Heart left ventricle (tissue), 13 donors: ENCODE results near the gene INTS6L.

Source experiments
- POLR2A ChIP-seq, 2 donors: fragments of 450-650 bp; IDR thresholded peaks; one replicate each; pipeline ENCODE4 v1.6.1; 2017; ENCODE audit warnings: antibody characterized with exemption in 2 of 2, mild to moderate bottlenecking in 2 of 2, moderate library complexity in 2 of 2
- TF ChIP-seq, protein P1 (sequence below), 12 donors: fragments of 200-600 bp; sonication (generic) in 4 of 12; IDR thresholded peaks; one replicate each; pipeline versions ENCODE4 v1.5.0 to v1.8.0; 2018 to 2022; ENCODE audit warnings: antibody characterized with exemption in 12 of 12, mild to moderate bottlenecking in 5 of 12
- donor health status: ischemic (EF 13 %, LVEDD 7.1; RV severe dilation, severe dysfunction).
- donor health status: DM: no; HTN: yes; CAD: no.
- donor health status: DM: no; HTN: no; CAD: no.
- donor health status: ischemic (EF 25% LVEDD 6.9; RV normal size, moderate dysfunction).
- donor health status: ischemic (EF 25% LVEDD 5.7; RV mildly dilated, moderate dysfunction).
- donor health status: ischemic (EF 35%, LVEDD 5.7; RV mildly dilated, moderate dysfunction).
- donor health status: nonischemic (EF 11% LVEDD 7.7; RV severe dilation, severe dysfunction).
- donor health status: DM: yes; HTN: yes; CAD: no.
- donor health status: PGD.
- donor health status: ischemic (EF 29% LVEDD 5.4; RV normal size, mild dysfunction).
- donor health status: nonischemic (EF 23%, LVEDD 6.1; RV moderate dilation, normal function).

DNA sequence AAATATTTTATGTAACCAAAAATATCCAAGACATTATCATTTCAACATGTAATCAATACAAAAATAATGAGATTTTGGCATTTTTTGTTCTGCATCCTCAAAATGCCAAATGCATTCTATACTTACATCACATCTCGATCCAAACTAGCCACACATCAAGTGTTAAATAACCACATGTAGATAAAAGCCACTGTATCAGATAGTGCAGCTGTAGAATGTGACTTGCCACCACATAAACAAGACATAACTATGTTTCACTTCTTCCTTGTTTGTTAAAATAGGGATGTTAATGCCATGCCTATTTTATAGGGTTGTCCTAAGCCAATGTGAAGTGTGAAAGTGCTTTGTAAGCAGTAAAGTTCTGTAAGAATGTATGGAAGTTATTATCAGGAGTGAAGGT, 20.9 kb downstream of the INTS6L start:
- TF ChIP-seq POLR2A (IDR thresholded peaks at IDR 0.05) = no peak
- TF ChIP-seq, protein P1, sequence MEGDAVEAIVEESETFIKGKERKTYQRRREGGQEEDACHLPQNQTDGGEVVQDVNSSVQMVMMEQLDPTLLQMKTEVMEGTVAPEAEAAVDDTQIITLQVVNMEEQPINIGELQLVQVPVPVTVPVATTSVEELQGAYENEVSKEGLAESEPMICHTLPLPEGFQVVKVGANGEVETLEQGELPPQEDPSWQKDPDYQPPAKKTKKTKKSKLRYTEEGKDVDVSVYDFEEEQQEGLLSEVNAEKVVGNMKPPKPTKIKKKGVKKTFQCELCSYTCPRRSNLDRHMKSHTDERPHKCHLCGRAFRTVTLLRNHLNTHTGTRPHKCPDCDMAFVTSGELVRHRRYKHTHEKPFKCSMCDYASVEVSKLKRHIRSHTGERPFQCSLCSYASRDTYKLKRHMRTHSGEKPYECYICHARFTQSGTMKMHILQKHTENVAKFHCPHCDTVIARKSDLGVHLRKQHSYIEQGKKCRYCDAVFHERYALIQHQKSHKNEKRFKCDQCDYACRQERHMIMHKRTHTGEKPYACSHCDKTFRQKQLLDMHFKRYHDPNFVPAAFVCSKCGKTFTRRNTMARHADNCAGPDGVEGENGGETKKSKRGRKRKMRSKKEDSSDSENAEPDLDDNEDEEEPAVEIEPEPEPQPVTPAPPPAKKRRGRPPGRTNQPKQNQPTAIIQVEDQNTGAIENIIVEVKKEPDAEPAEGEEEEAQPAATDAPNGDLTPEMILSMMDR (IDR thresholded peaks at IDR 0.05) = no peak
